DOHH2 (cell line): ENCODE measurements around the gene COBLL1.

Experiments used
- EZH2phosphoT487 ChIP-seq: fragments of 200-600 bp; sonication (generic); IDR thresholded peaks from 2 replicates; pipeline ENCODE4 v1.6.1; 2017; ENCODE audit warnings: borderline replicate concordance, mild to moderate bottlenecking, antibody characterized with exemption, low read length, moderate library complexity, mixed read lengths
- TF ChIP-seq, protein P1 (sequence below): fragments of 200-600 bp; sonication (generic); IDR thresholded peaks from one replicate; pipeline ENCODE4 v1.5.1; 2014; ENCODE audit warnings: antibody characterized with exemption, mild to moderate bottlenecking, low read depth, low read length; ENCODE audit not compliant: poor library complexity, severe bottlenecking

DNA sequence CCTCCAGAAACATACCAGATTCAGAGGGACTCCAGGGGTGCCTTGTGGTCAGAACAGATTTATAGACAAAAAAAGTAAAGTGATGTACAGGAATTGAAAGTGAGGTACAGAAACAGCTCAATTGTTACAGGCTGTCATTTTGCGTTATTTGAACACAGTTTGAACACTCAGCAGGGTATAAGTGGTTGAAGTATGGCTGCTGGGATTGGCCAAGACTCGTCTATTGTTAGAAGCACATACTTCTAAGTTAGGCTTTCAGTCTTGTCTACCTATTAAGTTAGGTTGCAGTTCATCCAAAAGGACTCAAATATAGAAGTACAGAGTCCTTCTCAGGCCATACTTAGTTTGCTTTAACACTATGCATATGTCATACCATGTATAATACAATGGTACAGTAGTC lies 199.4 kb downstream of the COBLL1 start:
- TF ChIP-seq, protein P1, sequence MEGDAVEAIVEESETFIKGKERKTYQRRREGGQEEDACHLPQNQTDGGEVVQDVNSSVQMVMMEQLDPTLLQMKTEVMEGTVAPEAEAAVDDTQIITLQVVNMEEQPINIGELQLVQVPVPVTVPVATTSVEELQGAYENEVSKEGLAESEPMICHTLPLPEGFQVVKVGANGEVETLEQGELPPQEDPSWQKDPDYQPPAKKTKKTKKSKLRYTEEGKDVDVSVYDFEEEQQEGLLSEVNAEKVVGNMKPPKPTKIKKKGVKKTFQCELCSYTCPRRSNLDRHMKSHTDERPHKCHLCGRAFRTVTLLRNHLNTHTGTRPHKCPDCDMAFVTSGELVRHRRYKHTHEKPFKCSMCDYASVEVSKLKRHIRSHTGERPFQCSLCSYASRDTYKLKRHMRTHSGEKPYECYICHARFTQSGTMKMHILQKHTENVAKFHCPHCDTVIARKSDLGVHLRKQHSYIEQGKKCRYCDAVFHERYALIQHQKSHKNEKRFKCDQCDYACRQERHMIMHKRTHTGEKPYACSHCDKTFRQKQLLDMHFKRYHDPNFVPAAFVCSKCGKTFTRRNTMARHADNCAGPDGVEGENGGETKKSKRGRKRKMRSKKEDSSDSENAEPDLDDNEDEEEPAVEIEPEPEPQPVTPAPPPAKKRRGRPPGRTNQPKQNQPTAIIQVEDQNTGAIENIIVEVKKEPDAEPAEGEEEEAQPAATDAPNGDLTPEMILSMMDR = no peak
- TF ChIP-seq EZH2phosphoT487 = no peak
